Lower leg skin (tissue), 3 donors: ENCODE results near the gene ELOVL4.

ENCODE experiments used
- POLR2A ChIP-seq, 2 donors: fragments of 450-650 bp; IDR thresholded peaks; one replicate each; pipeline ENCODE4 v1.6.1; 2016 to 2017; ENCODE audit warnings: antibody characterized with exemption in 2 of 2, mild to moderate bottlenecking in 1 of 2, moderate library complexity in 1 of 2
- TF ChIP-seq, protein P1 (sequence below), 3 donors: fragments of 450-650 bp; IDR thresholded peaks; one replicate each; pipeline ENCODE4 v1.5.1; 2016; ENCODE audit warnings: antibody characterized with exemption in 3 of 3, mild to moderate bottlenecking in 3 of 3, moderate library complexity in 2 of 3

DNA sequence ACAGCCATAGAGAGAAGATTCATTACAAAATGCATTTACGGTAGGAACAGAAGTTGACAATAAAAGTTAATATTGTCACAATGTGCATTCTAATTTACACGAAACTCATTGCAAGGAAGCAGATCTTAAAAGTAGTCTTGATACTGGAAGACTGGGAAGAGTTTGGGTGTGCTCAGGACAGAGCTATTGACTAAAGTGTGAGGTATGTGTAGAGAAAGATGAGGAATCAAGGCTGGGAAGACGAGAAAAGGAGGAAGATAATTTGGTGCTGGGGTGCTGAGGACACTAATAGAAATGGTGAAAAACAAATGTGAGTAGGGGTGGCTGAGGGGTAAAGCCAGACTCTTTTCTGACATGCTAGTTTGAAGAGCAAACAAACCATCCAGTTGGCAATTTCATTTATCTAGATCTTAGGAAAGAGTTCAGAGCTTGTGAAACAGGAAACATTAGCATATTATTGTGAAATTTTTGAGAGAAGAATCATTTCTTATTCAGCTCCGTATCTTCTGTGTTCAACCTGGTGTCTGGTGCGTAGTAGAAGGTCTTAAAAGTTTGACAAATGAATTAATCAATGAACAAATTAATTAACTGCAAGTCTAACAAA is 72.7 kb downstream of the ELOVL4 start:
- no peak for TF ChIP-seq POLR2A (IDR thresholded peaks at IDR 0.05)
- TF ChIP-seq, protein P1, sequence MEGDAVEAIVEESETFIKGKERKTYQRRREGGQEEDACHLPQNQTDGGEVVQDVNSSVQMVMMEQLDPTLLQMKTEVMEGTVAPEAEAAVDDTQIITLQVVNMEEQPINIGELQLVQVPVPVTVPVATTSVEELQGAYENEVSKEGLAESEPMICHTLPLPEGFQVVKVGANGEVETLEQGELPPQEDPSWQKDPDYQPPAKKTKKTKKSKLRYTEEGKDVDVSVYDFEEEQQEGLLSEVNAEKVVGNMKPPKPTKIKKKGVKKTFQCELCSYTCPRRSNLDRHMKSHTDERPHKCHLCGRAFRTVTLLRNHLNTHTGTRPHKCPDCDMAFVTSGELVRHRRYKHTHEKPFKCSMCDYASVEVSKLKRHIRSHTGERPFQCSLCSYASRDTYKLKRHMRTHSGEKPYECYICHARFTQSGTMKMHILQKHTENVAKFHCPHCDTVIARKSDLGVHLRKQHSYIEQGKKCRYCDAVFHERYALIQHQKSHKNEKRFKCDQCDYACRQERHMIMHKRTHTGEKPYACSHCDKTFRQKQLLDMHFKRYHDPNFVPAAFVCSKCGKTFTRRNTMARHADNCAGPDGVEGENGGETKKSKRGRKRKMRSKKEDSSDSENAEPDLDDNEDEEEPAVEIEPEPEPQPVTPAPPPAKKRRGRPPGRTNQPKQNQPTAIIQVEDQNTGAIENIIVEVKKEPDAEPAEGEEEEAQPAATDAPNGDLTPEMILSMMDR (IDR thresholded peaks at IDR 0.05): no peak
